Colonic mucosa (tissue), 4 donors: ENCODE measurements around the gene FBXO7. TPM values are rescaled to one million over a fixed set of nuclear protein-coding genes. Genes with fewer than 3 reads are reported as not detected.

Experiments
- DNase-seq: peaks from one replicate; pipeline ENCODE4 v3.0.0-alpha.2; 2020
- H3K27ac ChIP-seq: fragments of 200-600 bp; one replicate; pipeline ENCODE4 v1.8.0; 2021
- H3K27me3 ChIP-seq: fragments of 200-600 bp; one replicate; pipeline ENCODE4 v1.8.0; 2021
- H3K36me3 ChIP-seq: fragments of 200-600 bp; one replicate; pipeline ENCODE4 v1.8.0; 2021
- H3K4me1 ChIP-seq: fragments of 200-600 bp; one replicate; pipeline ENCODE4 v1.8.0; 2021; ENCODE audit warnings: mild to moderate bottlenecking
- H3K4me3 ChIP-seq: fragments of 200-600 bp; one replicate; pipeline ENCODE4 v1.8.0; 2021
- H3K9ac ChIP-seq, 2 donors: one replicate each; pipeline ENCODE4 v1.7.0; 2013; ENCODE audit warnings: control low read depth in 2 of 2, low read depth in 2 of 2, low read length in 2 of 2
- H3K9me3 ChIP-seq: fragments of 200-600 bp; one replicate; pipeline ENCODE4 v1.8.0; 2021
- CTCF ChIP-seq: fragments of 200-600 bp; IDR thresholded peaks from one replicate; pipeline ENCODE4 v1.8.0; 2022; ENCODE audit warnings: antibody characterized with exemption, mild to moderate bottlenecking
- intact Hi-C: fragments of 100-400 bp; cut with DNase I; formaldehyde crosslinking; loops from one replicate; pipeline ENCODE4 v1.14.1; 2022
- total RNA-seq, 2 donors: library from RNA; stranded (reverse); fragmentation: NEBNext Ultra II Directional in 1 of 2; extraction: Animal tissue kit (Norgen Biotek cat#: 25700) in 1 of 2; gene quantifications; one replicate each; pipeline ENCODE4 v1.2.1, GENCODE V29; 2021
- donor health status: healthy.
- donor health status: DM: no; HTN: no; CAD: no.
- donor health status: DM: no; HTN: no; CAD: no.

Gene FBXO7
- total RNA-seq, 2 donors from 2014 or later: 62.1 to 81.1 TPM

GRCh38 chr22:32501836-32502752 is 27.5 kb downstream of the FBXO7 start:
- Histone ChIP-seq H3K9ac (no peak overlapping the region), H3K4me1 (no peaks in the 10 kb centered on the region), H3K36me3 (peaks cover 5% of the 10 kb centered on the region), H3K4me3 (no peak overlapping the region), H3K9me3 (no peaks in the 10 kb centered on the region), H3K27ac (no peak overlapping the region), H3K27me3 (no peaks in the 10 kb centered on the region)
- intact Hi-C loops: no loop called here
- TF ChIP-seq CTCF: no peak
- DNase-seq: no peak

GRCh38 chr22:32509045-32509444 is 34.4 kb downstream of the FBXO7 start:
- DNase-seq: no peak
- no peak overlapping the region for H3K4me3 ChIP-seq
- no peak overlapping the region for H3K9ac ChIP-seq
- intact Hi-C loops: no loop called here
- H3K4me1 ChIP-seq: no peaks in the 10 kb centered on the region
- TF ChIP-seq CTCF: no peak
- H3K27me3 ChIP-seq: no peaks in the 10 kb centered on the region
- H3K36me3 ChIP-seq: no peaks in the 10 kb centered on the region
- no peak overlapping the region for H3K27ac ChIP-seq
- no peaks in the 10 kb centered on the region for H3K9me3 ChIP-seq

GRCh38 chr22:32511274-32511673 is 36.7 kb downstream of the FBXO7 start:
- H3K36me3 ChIP-seq: no peaks in the 10 kb centered on the region
- H3K9ac ChIP-seq: no peak overlapping the region
- H3K9me3 ChIP-seq: no peaks in the 10 kb centered on the region
- TF ChIP-seq CTCF: no peak
- no peaks in the 10 kb centered on the region for H3K4me1 ChIP-seq
- no peaks in the 10 kb centered on the region for H3K27me3 ChIP-seq
- H3K27ac ChIP-seq: no peak overlapping the region
- no peak overlapping the region for H3K4me3 ChIP-seq
- intact Hi-C loops: no loop called here
- no peak for DNase-seq

GRCh38 chr22:32511776-32512175 is 37.2 kb downstream of the FBXO7 start:
- Histone ChIP-seq H3K27ac (no peak overlapping the region), H3K36me3 (no peaks in the 10 kb centered on the region), H3K4me1 (no peaks in the 10 kb centered on the region), H3K27me3 (no peaks in the 10 kb centered on the region), H3K9me3 (no peaks in the 10 kb centered on the region), H3K4me3 (no peak overlapping the region), H3K9ac (no peak overlapping the region)
- DNase-seq: no peak
- no peak for TF ChIP-seq CTCF
- intact Hi-C loops: no loop called here

GRCh38 chr22:32512267-32512982 is 37.8 kb downstream of the FBXO7 start:
- Histone ChIP-seq H3K27ac (no peak overlapping the region), H3K9me3 (no peaks in the 10 kb centered on the region), H3K36me3 (no peaks in the 10 kb centered on the region), H3K27me3 (no peaks in the 10 kb centered on the region), H3K9ac (no peak overlapping the region), H3K4me1 (no peaks in the 10 kb centered on the region), H3K4me3 (no peak overlapping the region)
- intact Hi-C loops: no loop called here
- TF ChIP-seq CTCF: no peak
- no peak for DNase-seq
